SK-N-SH (cell line): ENCODE measurements around the gene PIGA. TPM values are rescaled to one million over a fixed set of nuclear protein-coding genes. Genes with fewer than 3 reads are reported as not detected.

Experiments used
- CTCF ChIA-PET: fragments of 300-600, 350-600 bp; formaldehyde crosslinking; extraction: SDS; loops from one replicate; lab custom pipeline; 2021; lab: Yijun Ruan, JAX
- POLR2A ChIA-PET: fragments of 350-600 bp; sonication (Branson Sonifier 250); formaldehyde crosslinking; extraction: SDS; loops from one replicate; lab custom pipeline; 2020; ENCODE audit warnings: antibody characterized with exemption, inconsistent platforms; lab: Yijun Ruan, JAX
- DNase-seq: peaks from one replicate; pipeline ENCODE4 v3.0.0; 2012
- H2AFZ ChIP-seq: fragments of 200-600 bp; sonication (generic); 2 replicates; pipeline ENCODE4 v1.8.1; 2016; ENCODE audit warnings: antibody characterized with exemption, mild to moderate bottlenecking, low read depth
- H3F3A ChIP-seq: fragments of 200-600 bp; sonication (generic); replicated peaks from 2 replicates; pipeline ENCODE3; 2016; ENCODE audit warnings: antibody characterized with exemption, mild to moderate bottlenecking; ENCODE audit not compliant: insufficient read depth
- H3K27ac ChIP-seq, 2 experiments: fragments of 200-500 bp in 1 of 2; fragments of 200-600 bp in 1 of 2; sonication (Bioruptor generic) in 1 of 2; sonication (generic), shearing (Covaris generic) in 1 of 2; 2 replicates each; pipeline versions ENCODE4 v1.5.1 to v1.6.1; 2014 to 2016; ENCODE audit warnings: low read depth in 2 of 2, inconsistent platforms in 1 of 2, low read length in 1 of 2, mild to moderate bottlenecking in 1 of 2, mixed read lengths in 1 of 2
- H3K27me3 ChIP-seq: fragments of 200-600 bp; sonication (generic), shearing (Covaris generic); 2 replicates; pipeline ENCODE4 v1.6.1; 2016; ENCODE audit warnings: mixed run types; ENCODE audit not compliant: insufficient read depth
- H3K36me3 ChIP-seq, 2 experiments: fragments of 200-500 bp in 1 of 2; fragments of 200-600 bp in 1 of 2; sonication (Bioruptor generic) in 1 of 2; sonication (generic) in 1 of 2; replicated peaks in 1 of 2; 2 replicates each; pipeline versions ENCODE3 to v1.5.1; 2014 to 2016; ENCODE audit warnings: low read length in 1 of 2, mild to moderate bottlenecking in 1 of 2; ENCODE audit not compliant: insufficient read depth in 2 of 2, control insufficient read depth in 1 of 2
- H3K4me1 ChIP-seq, 2 experiments: fragments of 200-500 bp in 1 of 2; fragments of 200-600 bp in 1 of 2; sonication (Bioruptor generic) in 1 of 2; sonication (generic), shearing (Covaris generic) in 1 of 2; 2 replicates each; pipeline versions ENCODE4 v1.5.1 to v1.6.1; 2014 to 2016; ENCODE audit warnings: low read depth in 1 of 2, low read length in 1 of 2, mixed run types in 1 of 2; ENCODE audit not compliant: insufficient read depth in 2 of 2, control insufficient read depth in 1 of 2
- H3K4me2 ChIP-seq: fragments of 200-600 bp; sonication (generic), shearing (Covaris generic); 2 replicates; pipeline ENCODE4 v1.6.1; 2017; ENCODE audit warnings: mixed run types
- H3K4me3 ChIP-seq, 2 experiments: fragments of 200-500 bp in 1 of 2; fragments of 200-600 bp in 1 of 2; sonication (Bioruptor generic) in 1 of 2; sonication (generic), shearing (Covaris generic) in 1 of 2; 2 replicates each; pipeline versions ENCODE4 v1.5.1 to v1.8.1; 2014 to 2016; ENCODE audit warnings: low read depth in 2 of 2, inconsistent platforms in 1 of 2, low read length in 1 of 2, mild to moderate bottlenecking in 1 of 2, mixed read lengths in 1 of 2, moderate library complexity in 1 of 2
- H3K79me2 ChIP-seq: fragments of 200-600 bp; sonication (generic); 2 replicates; pipeline ENCODE4 v1.8.1; 2017; ENCODE audit warnings: mild to moderate bottlenecking; ENCODE audit not compliant: insufficient read depth
- H3K9ac ChIP-seq: fragments of 200-600 bp; sonication (generic); 2 replicates; pipeline ENCODE4 v1.6.1; 2017; ENCODE audit warnings: mixed run types
- H3K9me2 ChIP-seq: fragments of 200-600 bp; sonication (generic); 2 replicates; pipeline ENCODE4 v1.6.1; 2017; ENCODE audit warnings: mixed run types
- H3K9me3 ChIP-seq: fragments of 200-600 bp; sonication (generic); 2 replicates; pipeline ENCODE4 v1.6.1; 2017; ENCODE audit warnings: mixed run types, mild to moderate bottlenecking, moderate library complexity
- H4K20me1 ChIP-seq: fragments of 200-600 bp; sonication (generic); 2 replicates; pipeline ENCODE4 v1.6.1; 2017; ENCODE audit warnings: mild to moderate bottlenecking, mixed run types; ENCODE audit not compliant: insufficient read depth
- CHD2 ChIP-seq: fragments of 150-350 bp; IDR thresholded peaks from 2 replicates; pipeline ENCODE4 v1.6.1; 2018; ENCODE audit warnings: low read length; ENCODE audit not compliant: partially characterized antibody
- EP300 ChIP-seq, 2 experiments: IDR thresholded peaks; 2 replicates each; pipeline versions ENCODE4 v1.4.0 to v1.6.1; 2012; ENCODE audit warnings: borderline replicate concordance in 1 of 2, low read depth in 1 of 2, low read length in 1 of 2
- EZH2phosphoT487 ChIP-seq: fragments of 200-600 bp; sonication (generic); IDR thresholded peaks from 2 replicates; pipeline ENCODE4 v1.6.1; 2017; ENCODE audit warnings: low read depth, mixed run types, mild to moderate bottlenecking, antibody characterized with exemption, moderate library complexity, borderline replicate concordance
- FOSL2 ChIP-seq: IDR thresholded peaks from 2 replicates; pipeline ENCODE4 v1.4.0; 2012; ENCODE audit warnings: low read depth, mild to moderate bottlenecking, moderate library complexity, borderline replicate concordance
- FOXM1 ChIP-seq: IDR thresholded peaks from 2 replicates; pipeline ENCODE4 v1.4.0; 2012; ENCODE audit warnings: low read depth, mild to moderate bottlenecking
- GATA2 ChIP-seq: sonication (generic); formaldehyde crosslinking; IDR thresholded peaks from 2 replicates; pipeline ENCODE4 v1.5.0; 2020; ENCODE audit warnings: mild to moderate bottlenecking, missing genetic modification reagents
- IRF3 ChIP-seq: fragments of 150-350 bp; IDR thresholded peaks from 2 replicates; pipeline ENCODE4 v1.6.1; 2016; ENCODE audit warnings: mild to moderate bottlenecking, low read depth, low read length
- NFIC ChIP-seq: IDR thresholded peaks from 2 replicates; pipeline ENCODE4 v1.4.0; 2012; ENCODE audit warnings: borderline replicate concordance
- RAD21 ChIP-seq: IDR thresholded peaks from 2 replicates; pipeline ENCODE4 v1.6.1; 2012; ENCODE audit warnings: mild to moderate bottlenecking, low read length
- RCOR1 ChIP-seq: fragments of 150-350 bp; IDR thresholded peaks from 2 replicates; pipeline ENCODE4 v1.6.1; 2017; ENCODE audit warnings: antibody characterized with exemption, low read length
- RFX5 ChIP-seq: IDR thresholded peaks from 2 replicates; pipeline ENCODE4 v1.6.1; 2012; ENCODE audit warnings: mild to moderate bottlenecking, improper control_type of control experiment, low read length
- SIN3A ChIP-seq: IDR thresholded peaks from 2 replicates; pipeline ENCODE4 v1.6.1; 2012; ENCODE audit warnings: low read depth, mild to moderate bottlenecking, low read length, moderate library complexity, borderline replicate concordance
- SMC3 ChIP-seq: IDR thresholded peaks from 2 replicates; pipeline ENCODE4 v1.6.1; 2012; ENCODE audit warnings: low read depth, low read length, improper control_type of control experiment
- TCF12 ChIP-seq: IDR thresholded peaks from 2 replicates; pipeline ENCODE4 v1.4.0; 2012
- USF1 ChIP-seq: IDR thresholded peaks from 2 replicates; pipeline ENCODE4 v1.4.0; 2012; ENCODE audit warnings: low read depth, borderline replicate concordance
- YY1 ChIP-seq: IDR thresholded peaks from 2 replicates; pipeline ENCODE4 v1.4.0; 2012; ENCODE audit warnings: low read depth, mild to moderate bottlenecking
- WGBS: methylation state at CpG from one replicate; pipeline ENCODE4 v1.1.6; 2017; ENCODE audit warnings: low lambda C conversion rate; 5-methylcytosine and 5-hydroxymethylcytosine counted together
- polyA plus RNA-seq, 3 experiments: library from polyadenylated mRNA; depleted of rRNA; stranded (reverse); fragments of >200 nt; gene quantifications; 2 replicates each; pipeline ENCODE4 v1.2.3, GENCODE V29; 2012
- TF ChIP-seq, protein P1 (sequence below): fragments of 150-350 bp; IDR thresholded peaks from 2 replicates; pipeline ENCODE4 v1.6.1; 2017; ENCODE audit warnings: antibody characterized with exemption, low read length, low read depth, borderline replicate concordance
- TF ChIP-seq, protein P2 (sequence below): fragments of 200-600 bp; sonication (generic); IDR thresholded peaks from 2 replicates; pipeline ENCODE4 v1.6.1; 2017; ENCODE audit warnings: antibody characterized with exemption, mild to moderate bottlenecking, moderate library complexity

The PIGA gene
- polyA plus RNA-seq, 1 of the 3 experiments (the other 2 are of a cell fraction), result 2.8 TPM

DNA sequence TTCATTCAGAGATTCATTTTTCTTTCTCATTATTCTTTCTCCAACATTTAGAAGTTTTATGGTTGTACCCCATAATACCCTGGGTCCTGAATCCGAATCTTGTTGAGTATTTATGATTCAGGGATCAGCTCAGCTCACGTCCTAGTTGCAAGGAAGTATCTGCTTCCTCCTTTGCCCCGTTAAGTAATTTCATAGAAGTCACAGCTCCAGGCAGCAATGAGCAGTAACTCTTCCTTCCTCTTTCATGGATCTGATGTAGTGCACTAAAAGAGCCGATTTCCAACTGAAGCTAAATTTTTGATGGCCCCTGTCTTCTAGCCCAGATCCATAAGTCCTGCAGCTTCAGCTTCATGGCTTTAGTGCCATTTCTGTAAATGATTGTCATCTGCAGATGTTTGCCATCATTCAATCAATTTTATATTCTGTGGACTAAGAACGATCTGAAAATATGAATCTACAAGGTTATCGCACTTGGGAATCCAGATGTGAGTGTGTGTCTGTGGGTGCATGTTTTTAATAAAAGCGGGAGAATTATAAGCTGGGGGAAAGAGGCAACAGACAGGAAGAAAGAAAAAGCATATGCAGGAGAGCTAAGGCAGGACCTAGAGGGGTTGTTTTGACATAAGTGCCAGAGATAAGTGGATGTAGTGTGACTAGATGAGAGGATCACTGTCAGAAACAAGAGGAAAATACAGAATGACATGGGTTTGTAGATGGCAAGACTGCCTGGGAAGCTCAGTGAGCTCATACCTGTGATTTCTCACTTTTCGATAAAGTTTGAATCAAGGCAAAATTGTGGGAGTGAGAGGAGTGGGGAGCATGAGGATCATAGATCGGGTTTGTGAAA lies 31.4 kb upstream of the PIGA start:
- H3K36me3 ChIP-seq, result no peaks in the 10 kb centered on the region
- no peaks in the 10 kb centered on the region for H3F3A ChIP-seq
- peak overlapping the region in 1 of 2 experiments; percentile 77; a peak in 2 of 4 replicates for H3K27ac ChIP-seq
- DNase-seq, result peak; percentile 45
- no peak overlapping the region for H3K9ac ChIP-seq
- H2AFZ ChIP-seq, result no peak overlapping the region
- H3K9me3 ChIP-seq, result no peaks in the 10 kb centered on the region
- no peaks in the 10 kb centered on the region for H3K79me2 ChIP-seq
- POLR2A ChIA-PET, result interaction anchor here (0.9 to 1.3 kb wide), 3 partner anchors 17 to 52 kb away, joined by 4 to 7 read pairs (median 4); no protein-coding TSS in a partner anchor
- H3K27me3 ChIP-seq, result no peaks in the 10 kb centered on the region
- 55% methylated on average over 9 of the region's 9 CpGs for WGBS
- H3K9me2 ChIP-seq, result no peaks in the 10 kb centered on the region
- no peak overlapping the region for H3K4me3 ChIP-seq
- TF ChIP-seq EP300 (IDR thresholded peaks at IDR 0.05; ENCODE audit: borderline replicate concordance in 1 of 2, low read depth in 1 of 2, low read length in 1 of 2) (peak in 1 of 2 experiments; percentile 86; a peak in 2 of 4 replicates), TCF12 (peak; percentile 8; the same call in 1 of the 2 replicates), GATA2 (CRISPR knock-in tag) (peak; percentile 84), RCOR1 (no peak)
- CTCF ChIA-PET, result interaction anchor here (0.7 to 2.8 kb wide), 8 partner anchors 14 to 1461 kb away, joined by 3 to 17 read pairs (median 4); no protein-coding TSS in a partner anchor
- H3K4me2 ChIP-seq, result no peak overlapping the region
- no peaks in the 10 kb centered on the region; a peak in 1 of 4 replicates for H3K4me1 ChIP-seq
- H4K20me1 ChIP-seq, result no peaks in the 10 kb centered on the region

DNA sequence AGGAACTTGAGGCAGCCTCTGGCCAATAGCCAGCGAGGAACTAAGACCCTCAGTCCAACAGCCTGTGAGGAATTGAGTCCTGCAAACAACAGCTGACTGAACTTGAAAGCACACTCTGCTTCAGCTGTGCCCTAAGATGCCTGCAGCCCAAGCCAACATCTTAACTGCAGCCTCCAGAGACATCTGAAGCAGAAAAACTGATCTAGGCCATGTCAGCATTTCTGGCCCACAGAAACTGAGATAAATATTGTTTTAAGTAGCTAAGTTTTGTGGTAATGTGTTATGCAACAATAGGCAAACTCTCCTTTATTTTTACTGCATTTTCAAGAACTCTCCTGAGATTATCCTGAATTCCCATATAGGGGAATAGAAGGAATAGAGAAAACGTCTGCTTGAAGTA lies 24.4 kb upstream of the PIGA start:
- H2AFZ ChIP-seq, result no peak overlapping the region
- H3K36me3 ChIP-seq, result no peaks in the 10 kb centered on the region
- no peaks in the 10 kb centered on the region for H3K4me1 ChIP-seq
- H3K9me3 ChIP-seq, result no peaks in the 10 kb centered on the region
- no peak overlapping the region for H3K27ac ChIP-seq
- ChIA-PET CTCF (interaction anchor here (2.3 kb wide), 1 partner anchor 11 kb away, joined by 9 read pairs; no protein-coding TSS in a partner anchor), POLR2A (no interaction called here)
- no peaks in the 10 kb centered on the region for H3K9me2 ChIP-seq
- TF ChIP-seq TCF12, result no peak
- no peak for TF ChIP-seq EP300 (IDR thresholded peaks at IDR 0.05; ENCODE audit: borderline replicate concordance in 1 of 2, low read depth in 1 of 2, low read length in 1 of 2)
- TF ChIP-seq EZH2phosphoT487, result no peak
- no peak for TF ChIP-seq FOSL2
- TF ChIP-seq CHD2, result no peak
- no peak for TF ChIP-seq USF1
- TF ChIP-seq SIN3A, result no peak
- no peak for TF ChIP-seq FOXM1
- no peak for TF ChIP-seq NFIC
- TF ChIP-seq RFX5, result no peak
- no peak for TF ChIP-seq YY1
- TF ChIP-seq, protein P1, sequence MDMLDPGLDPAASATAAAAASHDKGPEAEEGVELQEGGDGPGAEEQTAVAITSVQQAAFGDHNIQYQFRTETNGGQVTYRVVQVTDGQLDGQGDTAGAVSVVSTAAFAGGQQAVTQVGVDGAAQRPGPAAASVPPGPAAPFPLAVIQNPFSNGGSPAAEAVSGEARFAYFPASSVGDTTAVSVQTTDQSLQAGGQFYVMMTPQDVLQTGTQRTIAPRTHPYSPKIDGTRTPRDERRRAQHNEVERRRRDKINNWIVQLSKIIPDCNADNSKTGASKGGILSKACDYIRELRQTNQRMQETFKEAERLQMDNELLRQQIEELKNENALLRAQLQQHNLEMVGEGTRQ, result no peak
- TF ChIP-seq IRF3, result no peak
- TF ChIP-seq GATA2 (CRISPR knock-in tag), result no peak
- TF ChIP-seq, protein P2, sequence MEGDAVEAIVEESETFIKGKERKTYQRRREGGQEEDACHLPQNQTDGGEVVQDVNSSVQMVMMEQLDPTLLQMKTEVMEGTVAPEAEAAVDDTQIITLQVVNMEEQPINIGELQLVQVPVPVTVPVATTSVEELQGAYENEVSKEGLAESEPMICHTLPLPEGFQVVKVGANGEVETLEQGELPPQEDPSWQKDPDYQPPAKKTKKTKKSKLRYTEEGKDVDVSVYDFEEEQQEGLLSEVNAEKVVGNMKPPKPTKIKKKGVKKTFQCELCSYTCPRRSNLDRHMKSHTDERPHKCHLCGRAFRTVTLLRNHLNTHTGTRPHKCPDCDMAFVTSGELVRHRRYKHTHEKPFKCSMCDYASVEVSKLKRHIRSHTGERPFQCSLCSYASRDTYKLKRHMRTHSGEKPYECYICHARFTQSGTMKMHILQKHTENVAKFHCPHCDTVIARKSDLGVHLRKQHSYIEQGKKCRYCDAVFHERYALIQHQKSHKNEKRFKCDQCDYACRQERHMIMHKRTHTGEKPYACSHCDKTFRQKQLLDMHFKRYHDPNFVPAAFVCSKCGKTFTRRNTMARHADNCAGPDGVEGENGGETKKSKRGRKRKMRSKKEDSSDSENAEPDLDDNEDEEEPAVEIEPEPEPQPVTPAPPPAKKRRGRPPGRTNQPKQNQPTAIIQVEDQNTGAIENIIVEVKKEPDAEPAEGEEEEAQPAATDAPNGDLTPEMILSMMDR, result no peak
- TF ChIP-seq SMC3, result no peak
- TF ChIP-seq RAD21, result no peak
- no peak for DNase-seq
- 46% methylated on average over 2 of the region's 2 CpGs for whole genome bisulfite sequencing
- no peaks in the 10 kb centered on the region for H3K79me2 ChIP-seq
- H3F3A ChIP-seq, result no peaks in the 10 kb centered on the region
- H3K9ac ChIP-seq, result no peak overlapping the region
- no peak overlapping the region for H3K4me3 ChIP-seq
- no peaks in the 10 kb centered on the region for H3K27me3 ChIP-seq
- no peaks in the 10 kb centered on the region for H4K20me1 ChIP-seq
- no peak overlapping the region for H3K4me2 ChIP-seq
